DOHH2 (cell line): ENCODE results near the gene ZNF582.

ENCODE experiments used
- CTCF ChIP-seq: fragments of 200-600 bp; sonication (generic); IDR thresholded peaks from one replicate; pipeline ENCODE4 v1.5.1; 2014; ENCODE audit warnings: antibody characterized with exemption, mild to moderate bottlenecking, low read depth, low read length; ENCODE audit not compliant: poor library complexity, severe bottlenecking
- EZH2phosphoT487 ChIP-seq: fragments of 200-600 bp; sonication (generic); IDR thresholded peaks from 2 replicates; pipeline ENCODE4 v1.6.1; 2017; ENCODE audit warnings: borderline replicate concordance, mild to moderate bottlenecking, antibody characterized with exemption, low read length, moderate library complexity, mixed read lengths

- TF ChIP-seq CTCF (no peak), EZH2phosphoT487 (no peak)
These were observed 51.4 kb downstream of the ZNF582 start for GRCh38 chr19:56341948-56342347.
